Astrocyte (in vitro differentiated cells and primary cell): ENCODE results near the gene SELENOW. TPM values are rescaled to one million over a fixed set of nuclear protein-coding genes. Genes with fewer than 3 reads are reported as not detected.

Experiments
- DNase-seq: peaks from one replicate; pipeline ENCODE4 v3.0.0-alpha.2; 2010; ENCODE audit warnings: low read depth
- FAIRE-seq: peaks from 2 replicates; lab custom pipeline; 2011; peaks lifted over from hg19 to GRCh38; lab: Jason Lieb, UNC
- H2AFZ ChIP-seq: 2 replicates; pipeline ENCODE4 v1.6.0; 2012; ENCODE audit warnings: low read depth, low read length, inconsistent platforms
- H3K27ac ChIP-seq: 2 replicates; pipeline ENCODE4 v1.5.1; 2011; ENCODE audit warnings: low read depth, low read length, inconsistent platforms
- H3K27me3 ChIP-seq: 2 replicates; pipeline ENCODE4 v1.6.0; 2011; ENCODE audit warnings: low read length, inconsistent platforms; ENCODE audit not compliant: insufficient read depth
- H3K36me3 ChIP-seq: 2 replicates; pipeline ENCODE4 v1.5.1; 2011; ENCODE audit warnings: low read length, inconsistent platforms; ENCODE audit not compliant: insufficient read depth
- H3K4me1 ChIP-seq: 2 replicates; pipeline ENCODE4 v1.5.1; 2011; ENCODE audit warnings: low read length, inconsistent platforms; ENCODE audit not compliant: insufficient read depth
- H3K4me2 ChIP-seq: 2 replicates; pipeline ENCODE4 v1.6.0; 2012; ENCODE audit warnings: low read length, inconsistent platforms
- H3K4me3 ChIP-seq: 2 replicates; pipeline ENCODE4 v1.5.1; 2011; ENCODE audit warnings: low read depth, mild to moderate bottlenecking, low read length, inconsistent platforms; ENCODE audit not compliant: insufficient read depth
- H3K79me2 ChIP-seq: 2 replicates; pipeline ENCODE4 v1.6.0; 2012; ENCODE audit warnings: mild to moderate bottlenecking, low read length, inconsistent platforms; ENCODE audit not compliant: insufficient read depth
- H3K9ac ChIP-seq: 2 replicates; pipeline ENCODE4 v1.6.0; 2012; ENCODE audit warnings: mild to moderate bottlenecking, low read length, inconsistent platforms
- H3K9me3 ChIP-seq: 2 replicates; pipeline ENCODE4 v1.5.1; 2012; ENCODE audit warnings: low read depth, mild to moderate bottlenecking, low read length, inconsistent platforms; ENCODE audit not compliant: insufficient read depth
- H4K20me1 ChIP-seq: 2 replicates; pipeline ENCODE4 v1.6.0; 2012; ENCODE audit warnings: low read length, inconsistent platforms; ENCODE audit not compliant: insufficient read depth
- H3K27ac Mint-ChIP-seq: one replicate; pipeline ENCODE4 v1.8.0; 2021; ENCODE audit warnings: mild to moderate bottlenecking, mixed read lengths; ENCODE audit not compliant: unreplicated experiment
- H3K27me3 Mint-ChIP-seq: one replicate; pipeline ENCODE4 v1.8.0; 2021; ENCODE audit warnings: low read depth, mixed read lengths; ENCODE audit not compliant: unreplicated experiment
- H3K36me3 Mint-ChIP-seq: one replicate; pipeline ENCODE4 v1.8.0; 2021; ENCODE audit warnings: low read depth, mixed read lengths; ENCODE audit not compliant: unreplicated experiment
- H3K4me1 Mint-ChIP-seq: one replicate; pipeline ENCODE4 v1.8.0; 2021; ENCODE audit warnings: low read depth, mixed read lengths; ENCODE audit not compliant: unreplicated experiment
- H3K4me3 Mint-ChIP-seq: one replicate; pipeline ENCODE4 v1.8.0; 2021; ENCODE audit warnings: mild to moderate bottlenecking, moderate library complexity, mixed read lengths; ENCODE audit not compliant: unreplicated experiment
- H3K9me3 Mint-ChIP-seq: one replicate; pipeline ENCODE4 v1.8.0; 2021; ENCODE audit warnings: mild to moderate bottlenecking, mixed read lengths; ENCODE audit not compliant: unreplicated experiment
- CTCF ChIP-seq: IDR thresholded peaks from 2 replicates; pipeline ENCODE4 v1.5.1; 2011; ENCODE audit warnings: low read depth, mild to moderate bottlenecking, inconsistent platforms, low read length, moderate library complexity; ENCODE audit not compliant: insufficient read depth
- EZH2 ChIP-seq: IDR thresholded peaks from 2 replicates; pipeline ENCODE4 v1.6.1; 2012; ENCODE audit warnings: mild to moderate bottlenecking, low read length, inconsistent platforms; ENCODE audit not compliant: insufficient read depth
- total RNA-seq: library from RNA; stranded (reverse); gene quantifications from 2 replicates; pipeline ENCODE4 v1.2.1, GENCODE V29; 2021

The SELENOW gene
- total RNA-seq, 1 donor from 2014 or later, result 279 TPM

GRCh38 chr19:47765523-47766358, 12.8 kb upstream of the SELENOW start:
- H3K27me3 Mint-ChIP-seq, result no peaks in the 10 kb centered on the region
- TF ChIP-seq EZH2, result no peak
- TF ChIP-seq CTCF, result peak; percentile 55
- FAIRE-seq, result no peak

GRCh38 chr19:47766359-47766620, 12.2 kb upstream of the SELENOW start:
- H3K79me2 ChIP-seq, result no peaks in the 10 kb centered on the region
- peaks cover 6% of the 10 kb centered on the region for H3K27me3 ChIP-seq
- H3K9me3 ChIP-seq, result no peaks in the 10 kb centered on the region
- no peak overlapping the region for H3K27ac ChIP-seq
- TF ChIP-seq EZH2, result no peak
- no peak for TF ChIP-seq CTCF
- no peak overlapping the region for H3K4me3 Mint-ChIP-seq
- H4K20me1 ChIP-seq, result no peaks in the 10 kb centered on the region
- peaks cover 7% of the 10 kb centered on the region for H3K4me1 Mint-ChIP-seq
- H3K4me1 ChIP-seq, result no peaks in the 10 kb centered on the region
- H3K4me3 ChIP-seq, result no peak overlapping the region
- no peaks in the 10 kb centered on the region for H3K27me3 Mint-ChIP-seq
- no peak overlapping the region for H2AFZ ChIP-seq
- H3K27ac Mint-ChIP-seq, result no peak overlapping the region
- H3K9me3 Mint-ChIP-seq, result peaks cover 4% of the 10 kb centered on the region
- no peak overlapping the region for H3K9ac ChIP-seq
- peaks cover 2% of the 10 kb centered on the region for H3K36me3 Mint-ChIP-seq
- H3K36me3 ChIP-seq, result no peaks in the 10 kb centered on the region
- H3K4me2 ChIP-seq, result no peak overlapping the region
- DNase-seq (no peak), FAIRE-seq (no peak)

More at GRCh38 chr19:47765523-47766358, 12.8 kb upstream of the SELENOW start:
- Histone ChIP-seq H3K27ac (no peak overlapping the region), H3K4me3 (no peak overlapping the region), H3K79me2 (no peaks in the 10 kb centered on the region), H3K9ac (no peak overlapping the region), H3K4me1 (no peaks in the 10 kb centered on the region), H3K36me3 (no peaks in the 10 kb centered on the region), H3K9me3 (no peaks in the 10 kb centered on the region), H3K4me2 (no peak overlapping the region), H3K27me3 (peaks cover 6% of the 10 kb centered on the region), H4K20me1 (peaks cover 2% of the 10 kb centered on the region), H2AFZ (no peak overlapping the region)
- Mint-ChIP-seq H3K27ac (peak overlapping the region; percentile 91), H3K9me3 (peaks cover 4% of the 10 kb centered on the region), H3K36me3 (peaks cover 2% of the 10 kb centered on the region), H3K4me3 (no peak overlapping the region), H3K4me1 (peaks cover 7% of the 10 kb centered on the region)
- no peak for DNase-seq

GRCh38 chr19:47766670-47767069, 11.8 kb upstream of the SELENOW start:
- H3K4me3 Mint-ChIP-seq, result no peak overlapping the region
- no peaks in the 10 kb centered on the region for H3K27me3 Mint-ChIP-seq
- H3K36me3 Mint-ChIP-seq, result peaks cover 2% of the 10 kb centered on the region
- no peak overlapping the region for H3K4me3 ChIP-seq
- no peaks in the 10 kb centered on the region for H3K36me3 ChIP-seq
- H3K9me3 Mint-ChIP-seq, result peaks cover 4% of the 10 kb centered on the region
- no peaks in the 10 kb centered on the region for H4K20me1 ChIP-seq
- TF ChIP-seq EZH2 (no peak), CTCF (no peak)
- no peaks in the 10 kb centered on the region for H3K79me2 ChIP-seq
- no peaks in the 10 kb centered on the region for H3K9me3 ChIP-seq
- no peak overlapping the region for H3K9ac ChIP-seq
- DNase-seq (no peak), FAIRE-seq (no peak)
- H3K4me2 ChIP-seq, result no peak overlapping the region
- no peaks in the 10 kb centered on the region for H3K4me1 ChIP-seq
- peaks cover 7% of the 10 kb centered on the region for H3K4me1 Mint-ChIP-seq
- no peak overlapping the region for H2AFZ ChIP-seq
- peaks cover 6% of the 10 kb centered on the region for H3K27me3 ChIP-seq
- H3K27ac Mint-ChIP-seq, result no peak overlapping the region
- H3K27ac ChIP-seq, result no peak overlapping the region
